SH-SY5Y (cell line): ENCODE measurements around the gene A4GALT.

Source experiments
- GATA2 ChIP-seq: IDR thresholded peaks from 2 replicates; pipeline ENCODE4 v1.6.1; 2011; ENCODE audit warnings: mild to moderate bottlenecking, low read depth, low read length
- GATA3 ChIP-seq: IDR thresholded peaks from 2 replicates; pipeline ENCODE4 v1.6.1; 2011; ENCODE audit warnings: low read depth, mild to moderate bottlenecking, low read length, moderate library complexity

A4GALT gene

GRCh38 chr22:42683578-42684283 lies 36.9 kb downstream of the A4GALT start:
- TF ChIP-seq GATA3 (no peak), GATA2 (no peak)

GRCh38 chr22:42682113-42682851 lies 38.4 kb downstream of the A4GALT start:
- TF ChIP-seq GATA2 (no peak), GATA3 (no peak)

GRCh38 chr22:42680648-42681047 lies 40.0 kb downstream of the A4GALT start:
- TF ChIP-seq GATA2 = no peak
- no peak for TF ChIP-seq GATA3

- no peak for TF ChIP-seq GATA2
- TF ChIP-seq GATA3 = no peak
Observed at GRCh38 chr22:42679691-42680090, 41.0 kb downstream of the A4GALT start.

- TF ChIP-seq GATA2 (no peak), GATA3 (no peak)
Observed at GRCh38 chr22:42678894-42679293, 41.8 kb downstream of the A4GALT start.

- no peak for TF ChIP-seq GATA2
- TF ChIP-seq GATA3 = no peak
Observed at GRCh38 chr22:42676059-42676607, 44.5 kb downstream of the A4GALT start.

- no peak for TF ChIP-seq GATA3
- no peak for TF ChIP-seq GATA2
Observed at GRCh38 chr22:42673898-42674401, 46.7 kb downstream of the A4GALT start.

- TF ChIP-seq GATA3 = no peak
- TF ChIP-seq GATA2 = no peak
Observed at GRCh38 chr22:42670921-42671709, 49.6 kb downstream of the A4GALT start.

GRCh38 chr22:42670046-42670445 lies 50.6 kb downstream of the A4GALT start:
- TF ChIP-seq GATA3 = no peak

- TF ChIP-seq GATA3 (no peak), GATA2 (no peak)
Observed at GRCh38 chr22:42664976-42665831, 55.5 kb downstream of the A4GALT start.

GRCh38 chr22:42661985-42662831 lies 58.5 kb downstream of the A4GALT start:
- TF ChIP-seq GATA2 (no peak), GATA3 (no peak)

- no peak for TF ChIP-seq GATA3
- no peak for TF ChIP-seq GATA2
Observed at GRCh38 chr22:42656578-42656977, 64.1 kb downstream of the A4GALT start.
